Measurements from ENCODE around the gene CD248.

DNA sequence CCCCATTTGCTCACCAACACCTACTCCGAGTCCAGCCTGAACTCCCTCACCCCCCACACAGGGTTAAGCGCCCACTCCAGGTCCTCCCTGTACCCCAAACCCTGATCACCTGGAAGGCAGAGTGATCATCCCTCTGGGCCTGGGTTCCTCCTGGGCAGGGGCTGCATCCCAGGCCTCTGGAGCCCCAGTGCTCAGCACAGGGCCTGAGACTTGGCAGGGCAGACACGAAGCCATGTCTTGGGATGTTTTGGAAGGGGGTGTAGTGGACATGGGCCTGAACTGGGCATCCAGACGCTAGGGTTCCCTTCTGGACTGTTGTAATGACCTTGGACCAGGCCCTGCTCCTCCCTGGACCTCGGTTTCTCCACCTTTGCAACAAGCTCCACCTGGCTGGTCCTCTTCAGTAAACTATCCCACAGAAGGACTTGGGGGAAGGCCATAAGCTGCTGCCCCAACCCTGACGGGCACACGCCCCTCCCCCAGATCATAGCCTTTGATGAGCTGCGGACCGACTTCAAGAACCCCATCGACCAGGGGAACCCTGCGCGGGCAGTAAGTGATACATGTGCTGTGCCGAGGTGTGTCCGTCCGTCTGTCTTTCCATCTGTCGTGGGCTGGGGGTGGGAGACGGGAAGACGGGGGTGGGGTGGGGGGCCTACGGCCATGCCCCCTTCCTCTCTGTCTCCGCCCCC is 34.9 kb downstream of the CD248 start:
- TF ChIP-seq CTCF (IDR thresholded peaks at IDR 0.05; ENCODE audit: insufficient read depth, low read length, poor library complexity, severe bottlenecking): no peak
- TF ChIP-seq EZH2phosphoT487 (conservative IDR thresholded peaks at IDR 0.05; ENCODE audit: low read length): no peak
